NCI-H1694 (cell line): Measurements from ENCODE around the gene TTC14.
"Not testable (repeated sequence)": the region's sequence is repeated elsewhere in the genome, so short reads cannot be mapped to it uniquely, and the experiment has no call there.

ENCODE experiments used
- DNase-seq: peaks from one replicate; lab custom pipeline; 2025; lab: John Stamatoyannopoulos, UW

Gene TTC14, protein sequence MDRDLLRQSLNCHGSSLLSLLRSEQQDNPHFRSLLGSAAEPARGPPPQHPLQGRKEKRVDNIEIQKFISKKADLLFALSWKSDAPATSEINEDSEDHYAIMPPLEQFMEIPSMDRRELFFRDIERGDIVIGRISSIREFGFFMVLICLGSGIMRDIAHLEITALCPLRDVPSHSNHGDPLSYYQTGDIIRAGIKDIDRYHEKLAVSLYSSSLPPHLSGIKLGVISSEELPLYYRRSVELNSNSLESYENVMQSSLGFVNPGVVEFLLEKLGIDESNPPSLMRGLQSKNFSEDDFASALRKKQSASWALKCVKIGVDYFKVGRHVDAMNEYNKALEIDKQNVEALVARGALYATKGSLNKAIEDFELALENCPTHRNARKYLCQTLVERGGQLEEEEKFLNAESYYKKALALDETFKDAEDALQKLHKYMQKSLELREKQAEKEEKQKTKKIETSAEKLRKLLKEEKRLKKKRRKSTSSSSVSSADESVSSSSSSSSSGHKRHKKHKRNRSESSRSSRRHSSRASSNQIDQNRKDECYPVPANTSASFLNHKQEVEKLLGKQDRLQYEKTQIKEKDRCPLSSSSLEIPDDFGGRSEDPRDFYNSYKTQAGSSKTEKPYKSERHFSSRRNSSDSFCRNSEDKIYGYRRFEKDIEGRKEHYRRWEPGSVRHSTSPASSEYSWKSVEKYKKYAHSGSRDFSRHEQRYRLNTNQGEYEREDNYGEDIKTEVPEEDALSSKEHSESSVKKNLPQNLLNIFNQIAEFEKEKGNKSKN

DNA sequence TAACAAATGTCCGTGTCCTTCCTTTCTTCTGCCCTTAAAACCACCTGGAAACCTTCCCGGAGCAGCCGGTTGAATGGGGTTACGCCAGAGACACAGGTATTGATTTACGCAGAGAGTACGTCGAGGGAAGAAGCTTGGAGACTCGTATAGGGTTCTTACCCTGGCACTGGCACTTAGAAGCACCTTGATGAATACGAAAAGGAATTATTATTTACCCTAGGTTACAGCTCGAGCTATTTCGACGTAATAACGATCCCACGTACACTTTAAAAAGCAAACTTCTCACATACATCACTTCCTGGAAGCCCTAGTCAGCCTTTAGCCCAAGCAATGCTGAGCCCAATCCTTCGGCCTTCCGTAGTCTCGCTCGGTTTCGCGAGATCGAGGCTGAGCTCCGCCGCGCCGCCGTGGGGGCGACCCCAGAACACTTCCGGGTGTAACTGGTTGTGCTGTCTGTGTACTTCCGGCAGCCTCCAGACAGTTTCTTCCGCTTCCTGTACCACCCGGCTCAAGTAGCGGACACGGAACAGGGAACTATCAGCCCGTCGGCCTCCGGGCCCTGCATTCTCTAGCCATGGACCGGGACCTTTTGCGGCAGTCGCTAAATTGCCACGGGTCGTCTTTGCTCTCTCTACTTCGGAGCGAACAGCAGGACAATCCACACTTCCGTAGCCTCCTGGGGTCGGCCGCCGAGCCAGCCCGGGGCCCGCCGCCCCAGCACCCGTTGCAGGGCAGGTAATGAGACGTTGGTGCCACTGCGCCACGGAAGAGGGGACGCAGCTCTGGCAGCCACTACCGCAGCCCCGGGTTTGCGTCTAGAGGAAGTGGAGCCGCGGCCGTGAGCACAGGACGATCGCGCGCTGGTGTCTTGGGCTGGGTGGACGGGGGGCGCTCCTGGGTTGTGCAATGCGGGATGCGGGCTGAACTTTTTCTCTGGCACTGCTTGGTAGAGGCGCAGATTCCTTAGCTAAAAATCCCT lies at the start of gene TTC14:
TSS of gene TTC14 (plus strand) at position 476 of the 979 bp plus-strand sequence. CDS start at position 575, 99 bp downstream.
- DNase-seq = peak; percentile 82

DNA sequence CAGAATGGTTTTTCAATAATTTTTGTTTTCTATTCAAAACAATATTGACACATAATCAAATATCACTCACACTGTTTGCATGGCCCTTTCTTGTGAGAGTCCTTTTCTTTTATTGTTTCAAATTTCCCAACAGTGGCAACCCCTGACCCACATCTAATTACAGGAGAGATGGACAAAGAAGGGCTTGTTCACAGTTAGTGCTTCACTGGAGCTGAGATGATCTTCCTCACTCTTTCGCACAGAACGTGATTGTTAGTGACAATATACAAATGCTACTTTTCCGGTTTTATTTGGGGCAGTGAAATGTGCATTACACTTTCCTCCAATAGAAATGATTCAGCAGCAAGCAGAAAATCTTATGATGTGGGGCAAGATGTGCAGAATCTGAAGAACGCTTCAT lies 38.6 kb upstream of the TTC14 start:
- DNase-seq = no peak

DNA sequence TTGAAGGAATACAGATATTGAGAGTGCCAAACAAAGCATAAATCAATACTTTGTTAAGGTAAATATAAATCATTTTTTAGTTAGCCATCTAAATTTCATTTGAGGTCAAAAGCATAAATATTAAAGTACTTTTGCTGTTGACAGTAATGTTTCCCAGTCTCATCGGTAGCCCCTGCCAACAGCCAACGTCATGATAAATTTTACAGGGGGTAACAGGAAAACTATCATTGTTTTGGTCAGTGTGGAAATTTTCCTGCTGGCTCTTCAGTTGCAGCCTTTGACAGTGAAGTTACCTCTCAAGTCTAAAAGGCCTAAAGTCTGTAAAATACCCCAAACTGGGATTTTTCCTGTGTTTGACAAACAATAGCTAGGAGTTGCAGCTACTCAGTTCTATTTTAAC lies 37.3 kb upstream of the TTC14 start:
- no peak for DNase-seq

DNA sequence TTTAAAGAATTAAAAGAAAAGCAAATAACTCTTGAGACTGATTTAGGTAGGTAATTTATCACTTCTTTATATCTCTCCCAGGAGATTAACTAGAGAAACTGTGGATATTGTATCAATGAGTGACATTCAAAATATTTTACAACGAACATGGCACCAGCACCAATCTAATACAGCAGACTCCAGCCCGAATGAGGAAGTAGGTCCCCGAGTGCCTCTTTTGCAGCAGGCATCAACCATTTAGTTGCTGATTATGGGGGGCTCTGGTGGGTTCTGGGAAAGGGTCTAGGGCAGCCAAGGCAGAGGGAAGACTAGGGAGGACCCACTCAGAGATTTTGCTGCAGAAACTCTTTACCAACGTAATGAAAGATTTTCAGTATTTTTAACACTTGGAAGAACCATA lies 31.7 kb upstream of the TTC14 start:
- no peak for DNase-seq

DNA sequence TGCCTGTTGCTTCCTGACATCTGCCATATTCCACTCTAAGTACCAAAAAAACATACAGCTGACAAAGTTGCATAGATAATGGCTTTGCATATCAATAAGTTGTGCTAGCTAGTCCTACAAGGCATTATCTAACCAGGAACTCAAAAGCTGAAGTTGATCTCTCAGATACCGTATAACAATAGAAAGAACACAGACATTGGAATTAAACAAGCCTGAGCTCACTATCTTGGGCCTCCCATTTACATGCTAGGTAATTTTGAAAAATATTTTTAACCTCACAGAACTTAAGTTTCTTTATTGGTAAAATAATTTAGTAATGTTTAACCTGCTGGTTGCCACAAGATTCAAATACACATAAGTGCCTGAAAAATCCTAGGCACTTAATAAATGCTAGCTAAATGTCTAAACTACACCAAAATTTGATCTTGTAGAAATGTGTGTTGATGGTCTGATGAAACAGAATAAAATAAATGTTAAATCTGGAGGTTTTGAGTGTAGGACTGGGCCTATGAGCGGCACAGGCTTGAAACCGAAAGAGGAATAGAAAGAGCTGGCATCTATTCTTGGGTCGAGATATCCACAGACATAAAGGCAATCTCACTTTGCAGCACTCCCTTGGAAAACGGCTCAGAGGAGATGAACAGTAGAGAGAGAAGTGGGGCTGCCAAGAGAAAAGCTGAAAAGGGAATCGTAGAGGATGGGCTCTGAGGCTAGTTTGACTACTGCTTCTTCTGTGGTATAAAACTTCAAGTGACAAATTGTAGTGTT lies 29.9 kb upstream of the TTC14 start:
- DNase-seq = no peak

DNA sequence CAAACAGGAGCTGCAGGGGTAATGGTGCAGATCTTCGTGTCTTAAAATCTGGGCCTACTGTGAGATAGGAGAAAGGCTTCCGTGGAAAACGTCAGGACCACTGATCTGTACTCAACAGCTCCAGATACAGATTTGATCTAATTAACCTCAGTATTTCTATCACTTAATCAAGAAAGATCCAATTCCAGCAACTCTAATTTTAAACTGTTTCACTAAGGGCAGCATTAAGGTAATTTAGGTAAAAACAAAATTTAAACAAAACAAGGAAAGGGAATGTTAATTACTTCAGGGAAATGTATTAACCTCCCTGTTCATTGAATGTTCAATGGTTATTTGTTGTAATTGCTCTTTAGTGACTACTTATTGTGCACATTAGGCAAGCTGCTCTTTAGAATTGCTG lies 26.4 kb upstream of the TTC14 start:
- DNase-seq = no peak

DNA sequence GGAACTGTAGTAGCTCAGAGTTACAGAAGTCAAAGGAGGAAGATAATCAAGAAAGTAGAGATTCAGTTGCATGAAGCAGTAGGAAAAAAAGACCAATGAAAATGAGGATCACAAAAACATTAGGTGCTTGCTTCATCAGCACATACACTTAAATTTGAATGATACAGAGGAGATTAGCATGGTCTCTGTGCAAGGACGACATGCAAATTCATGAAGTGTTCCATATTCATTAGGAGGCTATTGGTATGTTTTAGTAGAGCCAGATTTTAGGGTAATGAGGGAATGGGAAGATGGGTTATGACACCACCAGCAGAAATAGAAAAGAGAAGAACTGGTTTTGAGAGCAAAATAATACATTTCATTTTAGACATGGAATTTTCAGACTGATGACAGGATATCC lies 21.0 kb upstream of the TTC14 start:
- DNase-seq = no peak

DNA sequence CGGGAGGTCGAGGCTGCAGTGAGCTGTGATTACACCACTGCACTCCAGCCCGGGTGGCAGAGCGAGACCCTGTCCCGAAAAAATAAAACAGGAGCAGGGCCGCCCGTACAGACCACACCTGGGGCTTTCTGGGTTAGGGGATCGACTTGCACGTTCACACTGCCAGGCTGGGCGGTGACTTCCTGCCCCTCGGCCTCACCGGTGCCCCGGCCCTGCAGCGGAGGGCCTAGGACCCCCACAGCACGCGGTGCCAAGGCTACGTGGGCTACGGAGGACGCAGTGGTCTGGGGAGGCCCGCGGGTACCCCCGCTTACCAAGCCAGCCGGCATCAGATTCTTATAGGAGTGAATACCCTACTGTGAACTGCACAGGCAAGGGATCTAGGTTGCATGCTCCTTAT lies 11.6 kb upstream of the TTC14 start:
- no peak for DNase-seq

DNA sequence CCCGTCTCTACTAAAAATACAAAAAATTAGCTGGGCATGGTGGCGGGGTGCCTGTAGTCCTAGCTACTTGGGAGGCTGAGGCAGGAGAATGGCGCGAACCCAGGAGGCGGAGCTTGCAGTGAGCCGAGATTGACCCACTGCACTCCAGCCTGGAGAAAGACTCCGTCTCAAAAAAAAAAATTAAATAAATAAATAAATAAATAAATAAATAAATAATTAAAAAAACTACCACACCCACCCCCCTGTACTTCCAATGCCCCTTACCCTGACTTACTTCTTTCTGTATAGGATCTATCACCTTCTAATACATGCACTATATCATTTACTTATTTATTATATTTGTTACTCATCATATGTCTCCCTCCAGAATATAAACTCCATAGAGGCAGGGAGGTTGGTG lies 8.3 kb upstream of the TTC14 start:
- not testable (repeated sequence) for DNase-seq

DNA sequence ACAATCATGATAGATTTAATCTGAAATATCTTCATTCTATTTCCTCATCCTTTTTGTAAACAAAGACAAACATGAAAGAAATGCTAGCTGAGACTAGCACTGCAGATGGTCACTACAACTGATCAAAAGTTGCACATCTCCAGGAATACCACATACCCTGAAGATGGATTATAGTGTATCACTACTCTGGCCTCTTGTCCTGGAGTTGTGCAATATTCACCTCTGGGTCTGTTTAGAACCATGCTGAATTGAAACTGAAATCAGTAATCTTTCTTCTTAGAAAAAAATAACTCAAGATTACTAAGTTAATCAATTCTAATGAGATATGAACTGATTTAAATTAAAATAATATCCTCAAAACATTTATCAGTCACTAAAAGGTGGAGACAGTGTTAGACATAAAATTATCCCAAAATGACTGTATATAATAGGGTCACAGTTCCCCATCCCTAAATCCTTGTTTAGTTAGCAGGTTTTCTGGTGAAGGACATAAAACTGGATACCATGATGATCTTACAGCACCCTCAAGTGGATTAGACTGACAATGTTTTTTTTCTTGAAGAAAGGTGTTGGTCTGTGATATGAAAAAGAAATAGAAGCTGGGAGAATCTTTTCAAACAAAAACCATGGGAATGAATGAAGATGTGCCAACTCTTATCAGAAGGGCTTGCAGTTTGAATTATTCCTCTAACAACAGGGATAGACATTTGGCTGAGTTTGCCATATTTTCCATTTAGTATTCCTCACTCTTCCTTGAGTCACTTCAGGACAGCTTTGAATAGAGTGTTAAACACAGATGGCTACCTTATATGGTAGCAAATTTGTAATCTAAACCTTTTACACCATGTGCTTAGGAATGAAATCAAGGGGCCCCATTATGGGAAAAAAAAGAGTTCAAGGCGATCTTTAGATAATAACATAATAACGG lies 7.1 kb upstream of the TTC14 start:
- peak; percentile 17 for DNase-seq

DNA sequence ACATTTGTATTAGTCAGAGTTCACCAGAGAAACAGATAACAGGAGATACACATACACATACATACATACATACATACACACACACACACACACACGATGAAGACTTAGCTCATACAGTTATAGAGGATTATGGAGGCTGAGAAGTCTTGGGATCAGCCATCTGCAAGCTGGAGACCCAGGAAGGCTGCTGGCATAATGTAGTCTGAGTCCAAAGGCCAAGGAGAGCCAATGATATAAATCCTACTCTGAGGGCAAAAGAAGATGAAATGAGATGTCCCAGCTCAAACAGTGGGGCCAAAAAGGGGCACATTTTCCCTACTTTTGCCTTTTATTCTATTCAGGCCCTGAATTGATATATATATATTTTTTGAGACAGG lies 6.4 kb upstream of the TTC14 start:
- DNase-seq = no peak

DNA sequence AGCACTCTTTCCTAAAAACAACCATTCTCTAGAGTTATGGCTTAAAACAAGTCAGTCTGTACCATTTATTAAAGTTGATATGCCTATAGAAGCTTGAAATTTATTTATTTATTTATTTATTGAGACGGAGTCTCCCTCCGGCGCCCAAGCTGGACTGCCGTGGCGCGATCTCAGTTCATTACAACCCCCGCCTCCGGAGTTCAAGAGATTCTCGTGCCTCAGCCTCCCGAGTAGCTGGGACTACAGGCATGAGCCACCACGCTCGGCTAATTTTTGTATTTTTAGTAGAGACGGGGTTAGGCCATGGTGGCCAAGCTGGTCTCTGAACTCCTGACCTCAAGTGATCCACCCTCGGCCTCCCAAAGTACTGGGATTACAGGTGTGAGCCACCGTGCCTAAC lies 1.5 kb upstream of the TTC14 start:
- no peak for DNase-seq

DNA sequence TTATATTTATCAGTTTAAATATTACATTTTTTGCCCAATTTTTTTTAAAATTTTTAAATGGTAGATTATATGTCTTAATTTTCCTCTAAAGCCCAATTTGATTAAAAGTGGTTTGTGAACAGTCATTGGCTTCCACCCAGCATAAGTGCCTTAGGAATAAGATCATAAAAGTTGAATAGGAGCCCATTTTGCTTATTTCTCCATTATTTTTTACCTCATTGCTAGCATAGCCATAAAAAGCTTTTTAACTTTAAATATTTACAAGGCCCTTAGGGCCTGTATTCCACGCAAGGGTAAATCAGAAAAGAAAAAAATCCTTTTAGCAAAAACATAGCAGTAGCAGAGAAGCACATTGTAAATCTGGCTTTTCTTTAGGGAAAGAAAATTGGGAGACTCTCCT lies 9.0 kb downstream of the TTC14 start:
- DNase-seq = no peak

DNA sequence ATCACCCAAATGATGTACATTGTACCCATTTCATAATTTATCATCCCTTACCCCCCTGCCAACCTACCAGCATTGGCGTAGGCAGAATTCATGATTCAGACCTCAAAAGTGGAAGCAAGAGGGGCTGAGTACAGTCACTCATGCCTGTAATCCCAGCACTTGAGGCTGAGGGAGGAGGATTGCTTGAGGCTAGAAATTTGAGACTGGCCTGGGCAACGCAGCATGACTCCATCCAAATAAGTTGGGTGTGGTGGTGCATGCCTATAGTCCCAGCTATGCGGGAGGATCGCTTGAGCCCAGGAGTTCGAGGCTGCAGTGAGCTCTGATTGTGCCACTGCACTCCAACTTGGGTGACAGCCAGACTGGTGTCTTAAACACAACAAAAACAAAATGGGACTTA lies 10.4 kb downstream of the TTC14 start:
- no peak for DNase-seq

DNA sequence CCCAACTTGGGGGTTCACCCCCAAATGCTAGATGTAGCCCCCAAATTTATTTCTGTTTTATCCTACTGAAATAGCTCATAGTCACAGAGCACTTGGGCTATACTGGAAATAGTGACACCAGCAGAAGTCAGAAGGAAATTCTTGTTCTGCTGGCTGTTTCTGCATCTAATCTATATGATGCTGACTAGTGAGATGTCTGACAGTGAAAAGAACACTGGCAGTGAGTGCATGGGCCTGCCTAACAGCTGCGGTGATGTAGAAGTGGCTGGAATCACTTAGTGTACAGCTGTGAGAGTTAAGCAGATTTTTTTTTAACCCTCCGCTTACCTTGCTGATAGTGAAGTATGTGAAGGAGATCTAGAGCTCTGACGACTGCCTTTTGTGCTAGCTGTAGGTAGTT lies 14.0 kb downstream of the TTC14 start:
- DNase-seq = no peak

DNA sequence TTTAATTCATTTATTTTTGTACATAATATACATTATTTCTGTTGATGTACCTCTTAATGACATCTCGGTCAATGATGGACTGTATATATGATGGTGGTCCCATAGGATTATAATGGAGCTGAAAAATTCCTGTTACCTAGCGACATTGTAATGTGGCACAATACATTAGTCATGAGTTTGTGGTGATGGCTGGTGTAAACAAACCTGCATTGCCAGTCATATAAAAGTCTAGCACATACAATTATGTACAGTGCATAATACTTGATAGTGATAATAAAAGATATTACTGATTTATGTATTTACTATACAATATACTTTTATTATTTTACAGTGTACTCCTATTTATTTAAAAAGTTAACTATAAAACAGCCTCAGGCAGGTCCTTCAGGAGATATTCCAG lies 15.1 kb downstream of the TTC14 start:
- no peak for DNase-seq

DNA sequence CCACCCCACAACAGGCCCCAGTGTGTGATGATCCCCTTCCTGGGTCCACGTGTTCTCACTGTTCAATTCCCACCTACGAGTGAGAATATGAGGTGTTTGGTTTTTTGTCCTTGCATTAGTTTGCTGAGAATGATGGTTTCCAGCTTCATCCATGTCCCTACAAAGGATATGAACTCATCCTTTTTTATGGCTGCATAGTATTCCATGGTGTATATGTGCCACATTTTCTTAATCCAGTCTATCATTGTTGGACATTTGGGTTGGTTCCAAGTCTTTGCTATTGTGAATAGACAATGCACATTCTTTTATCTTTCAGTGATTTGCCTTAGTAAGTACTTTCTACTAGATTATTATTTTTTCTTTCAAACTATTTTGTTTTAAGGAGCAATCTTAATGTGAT lies 16.6 kb downstream of the TTC14 start:
- DNase-seq = not testable (repeated sequence)

DNA sequence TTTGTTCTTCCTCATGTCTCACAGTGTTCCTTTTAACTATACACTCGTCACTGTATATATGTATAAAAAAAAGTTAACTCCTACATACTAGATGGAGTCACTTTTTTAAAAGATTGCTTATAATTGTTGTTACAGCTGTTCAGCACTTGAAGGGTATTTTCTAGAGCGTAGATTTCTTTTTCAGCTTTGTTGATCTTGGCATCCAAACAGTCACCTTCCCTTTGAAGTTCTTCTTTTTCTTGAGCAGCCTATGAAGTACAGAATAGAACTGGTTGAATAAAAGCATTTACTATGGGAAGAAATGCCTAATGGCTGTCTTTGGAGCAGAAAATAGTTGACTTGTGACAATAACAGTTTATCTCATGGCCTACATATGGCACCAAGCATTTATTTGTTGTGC lies 17.8 kb downstream of the TTC14 start:
- DNase-seq = no peak

DNA sequence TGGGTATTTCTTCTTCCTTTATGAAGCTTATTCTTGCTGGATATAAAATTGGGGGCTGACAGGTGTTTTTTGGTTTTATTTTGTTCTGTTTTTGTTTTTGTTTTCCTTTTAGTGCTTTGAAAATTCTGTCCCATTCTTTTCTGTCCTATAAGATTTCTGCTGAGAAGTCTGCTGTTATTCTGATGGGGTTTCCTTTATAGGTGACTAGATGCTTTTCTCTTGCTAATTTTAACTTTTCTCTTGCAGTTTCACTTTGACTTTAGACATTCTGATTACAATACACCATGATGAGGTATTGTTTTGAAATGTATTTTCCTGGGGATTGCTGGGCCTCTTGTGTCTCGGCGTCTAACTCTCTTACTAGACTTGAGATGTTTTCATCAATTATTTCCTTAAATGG lies 22.8 kb downstream of the TTC14 start:
- no peak for DNase-seq

DNA sequence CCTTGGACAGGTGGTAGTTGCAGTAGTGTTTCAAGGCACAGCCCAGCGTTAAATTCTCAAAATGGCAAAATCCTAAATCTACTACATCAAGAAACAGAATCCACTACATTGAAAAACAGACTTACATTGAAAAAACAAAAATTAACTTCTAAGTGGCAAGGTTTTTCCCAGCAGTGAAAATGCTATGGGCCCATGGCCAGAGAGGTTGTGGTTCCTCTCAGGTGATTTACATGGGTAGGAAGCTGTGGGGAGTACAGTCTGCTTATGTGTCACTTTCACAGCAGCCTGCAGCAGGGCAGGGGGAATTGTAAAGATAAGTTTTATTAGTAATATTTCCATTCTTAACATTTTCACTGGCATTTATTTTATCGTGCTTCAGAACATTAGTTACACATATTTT lies 24.9 kb downstream of the TTC14 start:
- no peak for DNase-seq
